Midbrain (tissue), 1 donor: ENCODE results near the gene ARHGDIB.

ENCODE experiments used
- DNase-seq: peaks from one replicate; lab custom pipeline; 2025; lab: John Stamatoyannopoulos, UW

ARHGDIB gene

GRCh38 chr12:14961466-14962152, at the start of gene ARHGDIB:
TSS of gene ARHGDIB (minus strand) at chr12:14961601. CDS start at chr12:14950712, 10,889 bp downstream.
- no peak for DNase-seq

- no peak for DNase-seq
Measured at GRCh38 chr12:15011162-15011561, 49.8 kb upstream of the ARHGDIB start.

- no peak for DNase-seq
Measured at GRCh38 chr12:15007551-15007950, 46.1 kb upstream of the ARHGDIB start.

- no peak for DNase-seq
Measured at GRCh38 chr12:15005064-15005463, 43.7 kb upstream of the ARHGDIB start.

- DNase-seq, result no peak
Measured at GRCh38 chr12:15004421-15004820, 43.0 kb upstream of the ARHGDIB start.

- DNase-seq, result peak; percentile 15
Measured at GRCh38 chr12:15001733-15002382, 40.5 kb upstream of the ARHGDIB start.

- DNase-seq, result no peak
Measured at GRCh38 chr12:15000575-15000974, 39.2 kb upstream of the ARHGDIB start.

GRCh38 chr12:14999695-15000365, 38.4 kb upstream of the ARHGDIB start:
- no peak for DNase-seq

GRCh38 chr12:14999021-14999694, 37.8 kb upstream of the ARHGDIB start:
- no peak for DNase-seq

- no peak for DNase-seq
Measured at GRCh38 chr12:14997998-14998397, 36.6 kb upstream of the ARHGDIB start.

- peak; percentile 22 for DNase-seq
Measured at GRCh38 chr12:14995583-14996425, 34.4 kb upstream of the ARHGDIB start.

GRCh38 chr12:14994610-14995009, 33.2 kb upstream of the ARHGDIB start:
- no peak for DNase-seq

- no peak for DNase-seq
Measured at GRCh38 chr12:14993537-14994266, 32.3 kb upstream of the ARHGDIB start.

GRCh38 chr12:14993117-14993516, 31.7 kb upstream of the ARHGDIB start:
- no peak for DNase-seq

- no peak for DNase-seq
Measured at GRCh38 chr12:14992673-14993072, 31.3 kb upstream of the ARHGDIB start.

GRCh38 chr12:14991069-14991468, 29.7 kb upstream of the ARHGDIB start:
- no peak for DNase-seq

GRCh38 chr12:14989790-14990189, 28.4 kb upstream of the ARHGDIB start:
- no peak for DNase-seq

GRCh38 chr12:14988035-14988434, 26.6 kb upstream of the ARHGDIB start:
- no peak for DNase-seq

GRCh38 chr12:14986449-14986848, 25.0 kb upstream of the ARHGDIB start:
- no peak for DNase-seq

GRCh38 chr12:14984766-14985285, 23.4 kb upstream of the ARHGDIB start:
- no peak for DNase-seq

- no peak for DNase-seq
Measured at GRCh38 chr12:14984036-14984435, 22.6 kb upstream of the ARHGDIB start.
